ENCODE measurements around the gene MAP3K5.

The MAP3K5 gene

DNA sequence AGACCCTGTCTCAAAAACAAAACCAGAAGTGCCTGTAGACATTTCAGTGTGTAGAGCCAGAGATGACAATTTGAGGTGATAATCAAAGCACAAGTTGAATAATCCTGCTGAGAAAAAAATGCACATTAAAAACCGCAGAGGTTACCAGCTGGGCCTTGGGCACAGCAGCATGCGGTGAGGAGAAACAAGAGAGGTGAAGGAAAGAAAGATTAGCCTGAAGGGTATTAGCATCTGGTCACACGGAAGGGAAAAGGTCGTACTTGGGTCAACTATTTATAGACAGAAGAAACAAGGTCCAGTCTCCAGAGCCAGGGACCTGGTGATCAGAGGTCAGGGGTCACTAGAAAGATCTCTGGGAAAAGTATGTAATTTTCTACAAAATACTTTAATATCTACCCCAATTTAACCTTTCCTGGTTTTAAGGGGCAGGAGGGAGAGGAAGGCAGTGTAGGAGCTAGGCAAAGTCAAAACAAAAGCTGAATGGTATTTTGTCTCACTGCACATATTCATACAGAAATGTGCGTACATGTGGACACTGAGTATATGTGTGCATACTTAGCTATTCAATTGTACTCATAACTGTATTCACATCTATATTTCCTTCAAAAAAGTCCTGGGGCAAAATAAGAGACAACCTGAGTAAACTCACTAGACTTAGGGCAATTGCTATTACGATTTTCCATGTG is 252.2 kb downstream of the MAP3K5 start:
- no peak overlapping the region for H3K9ac ChIP-seq (ENCODE audit: low read length)
- peaks cover 8% of the 10 kb centered on the region for H3K27me3 ChIP-seq (replicated peaks; ENCODE audit: control insufficient read depth, insufficient read depth, low read length)
- H3K9me3 ChIP-seq (ENCODE audit: control insufficient read depth, low read length), result no peaks in the 10 kb centered on the region
- no peaks in the 10 kb centered on the region for H3K36me3 ChIP-seq (ENCODE audit: control insufficient read depth, insufficient read depth, low read length, severe bottlenecking)
- no peak overlapping the region for H3K4me3 ChIP-seq (ENCODE audit: low read length)
- DNase-seq (ENCODE audit: low read depth), result no peak
- H3K4me1 ChIP-seq (ENCODE audit: control insufficient read depth, insufficient read depth, low read length), result no peaks in the 10 kb centered on the region

GRCh38 chr6:136538836-136539235 is 253.4 kb downstream of the MAP3K5 start:
- H3K9me3 ChIP-seq (ENCODE audit: control insufficient read depth, low read length), result no peaks in the 10 kb centered on the region
- H3K36me3 ChIP-seq (ENCODE audit: control insufficient read depth, insufficient read depth, low read length, severe bottlenecking), result no peaks in the 10 kb centered on the region
- H3K9ac ChIP-seq (ENCODE audit: low read length), result no peak overlapping the region
- peaks cover 4% of the 10 kb centered on the region for H3K27me3 ChIP-seq (replicated peaks; ENCODE audit: control insufficient read depth, insufficient read depth, low read length)
- no peak for DNase-seq (ENCODE audit: low read depth)
- no peaks in the 10 kb centered on the region for H3K4me1 ChIP-seq (ENCODE audit: control insufficient read depth, insufficient read depth, low read length)
- no peak overlapping the region for H3K4me3 ChIP-seq (ENCODE audit: low read length)

DNA sequence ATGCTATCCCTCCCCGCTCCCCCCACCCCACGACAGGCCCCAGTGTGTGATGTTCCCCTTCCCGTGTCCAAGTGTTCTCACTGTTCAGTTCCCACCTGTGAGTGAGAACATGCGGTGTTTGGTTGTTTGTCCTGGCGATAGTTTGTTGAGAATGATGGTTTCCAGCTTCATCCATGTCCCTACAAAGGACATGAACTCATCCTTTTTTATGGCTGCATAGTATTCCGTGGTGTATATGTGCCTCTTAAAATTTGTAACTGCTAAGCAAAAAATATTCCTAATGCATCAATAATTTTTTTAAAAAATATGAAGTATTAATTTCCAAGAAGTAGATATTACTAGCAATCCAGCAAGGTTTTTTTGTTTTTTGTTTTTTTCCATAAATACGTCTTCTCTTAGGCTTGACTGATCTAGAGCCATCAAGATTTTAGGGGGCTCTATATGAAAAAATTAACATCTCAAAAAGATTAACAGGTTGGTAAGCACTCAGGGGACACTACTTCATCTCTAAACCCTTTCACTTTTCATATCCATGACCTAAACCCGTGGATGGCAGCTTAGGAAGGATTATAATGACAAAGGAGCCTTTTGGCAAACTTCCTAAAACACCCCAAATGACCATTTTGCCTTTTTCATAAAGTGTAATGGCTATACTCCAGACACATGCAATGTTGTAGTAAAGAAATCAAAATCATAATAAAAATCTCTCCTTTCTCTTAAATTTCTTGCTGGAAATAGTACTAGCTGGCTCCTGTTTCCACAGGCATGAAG is 256.2 kb downstream of the MAP3K5 start:
- DNase-seq (ENCODE audit: low read depth), result no peak
- H3K9ac ChIP-seq (ENCODE audit: low read length), result no peak overlapping the region
- no peaks in the 10 kb centered on the region for H3K9me3 ChIP-seq (ENCODE audit: control insufficient read depth, low read length)
- no peaks in the 10 kb centered on the region for H3K4me1 ChIP-seq (ENCODE audit: control insufficient read depth, insufficient read depth, low read length)
- H3K4me3 ChIP-seq (ENCODE audit: low read length), result no peak overlapping the region
- H3K27me3 ChIP-seq (replicated peaks; ENCODE audit: control insufficient read depth, insufficient read depth, low read length), result no peaks in the 10 kb centered on the region
- no peaks in the 10 kb centered on the region for H3K36me3 ChIP-seq (ENCODE audit: control insufficient read depth, insufficient read depth, low read length, severe bottlenecking)

DNA sequence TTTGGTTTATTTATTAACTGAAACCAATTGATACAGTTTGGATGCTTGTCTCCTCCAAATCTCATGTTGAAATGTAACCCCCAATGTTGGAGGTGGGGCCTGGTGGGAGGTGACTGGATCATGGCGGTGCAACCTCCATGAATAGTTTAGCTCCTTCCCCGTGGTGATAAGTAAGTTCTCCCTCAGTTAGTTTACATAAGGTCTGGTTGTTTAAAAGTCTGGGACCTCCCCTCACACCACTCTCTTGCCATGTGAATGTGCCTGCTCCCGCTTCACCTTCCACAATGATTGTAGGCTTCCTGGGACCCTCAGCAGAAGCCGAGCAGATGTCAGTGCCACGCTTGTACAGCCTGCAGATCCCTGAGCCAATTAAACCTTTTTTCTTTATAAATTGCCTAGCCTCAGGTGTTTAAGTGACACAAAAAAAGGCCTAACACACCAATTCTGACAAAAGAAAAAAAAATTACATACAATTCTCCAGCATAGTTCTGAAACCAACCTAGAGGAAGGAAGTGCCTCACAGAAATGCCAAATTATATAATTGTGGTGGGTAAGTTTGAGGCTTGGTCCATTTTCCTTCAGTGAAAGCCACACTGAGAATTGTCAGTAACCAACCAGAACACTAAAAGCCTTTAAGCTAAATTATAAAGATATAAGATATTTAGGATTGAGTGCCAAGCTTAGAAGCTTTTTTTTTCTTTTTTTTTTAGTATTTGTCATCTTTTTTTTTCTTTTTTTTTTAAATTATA is 257.1 kb downstream of the MAP3K5 start:
- Histone ChIP-seq H3K27me3 (replicated peaks; ENCODE audit: control insufficient read depth, insufficient read depth, low read length) (no peaks in the 10 kb centered on the region), H3K4me3 (ENCODE audit: low read length) (no peak overlapping the region), H3K36me3 (ENCODE audit: control insufficient read depth, insufficient read depth, low read length, severe bottlenecking) (no peaks in the 10 kb centered on the region), H3K9me3 (ENCODE audit: control insufficient read depth, low read length) (no peaks in the 10 kb centered on the region), H3K9ac (ENCODE audit: low read length) (no peak overlapping the region), H3K4me1 (ENCODE audit: control insufficient read depth, insufficient read depth, low read length) (no peaks in the 10 kb centered on the region)
- no peak for DNase-seq (ENCODE audit: low read depth)

DNA sequence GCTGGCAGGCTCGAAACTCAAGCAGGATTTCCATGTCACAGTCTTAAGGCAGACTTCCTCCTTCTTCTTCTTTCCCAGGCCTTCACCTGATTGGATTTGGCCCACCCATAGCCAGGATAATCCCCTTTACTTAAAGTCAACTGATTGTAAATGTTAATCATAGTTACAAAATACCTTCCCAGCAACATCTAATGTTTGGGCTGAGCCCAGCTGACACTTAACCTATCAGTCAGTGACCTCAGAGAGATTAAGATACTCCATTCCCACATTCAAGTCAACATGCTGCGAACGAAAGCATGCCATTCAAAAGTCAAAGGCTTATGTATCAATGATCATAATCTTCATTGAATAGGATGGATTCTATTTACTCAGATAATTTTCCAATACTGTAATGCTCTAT is 258.0 kb downstream of the MAP3K5 start:
- no peaks in the 10 kb centered on the region for H3K4me1 ChIP-seq (ENCODE audit: control insufficient read depth, insufficient read depth, low read length)
- no peak for DNase-seq (ENCODE audit: low read depth)
- H3K9me3 ChIP-seq (ENCODE audit: control insufficient read depth, low read length), result no peaks in the 10 kb centered on the region
- no peaks in the 10 kb centered on the region for H3K36me3 ChIP-seq (ENCODE audit: control insufficient read depth, insufficient read depth, low read length, severe bottlenecking)
- H3K27me3 ChIP-seq (replicated peaks; ENCODE audit: control insufficient read depth, insufficient read depth, low read length), result no peaks in the 10 kb centered on the region
- no peak overlapping the region for H3K9ac ChIP-seq (ENCODE audit: low read length)
- H3K4me3 ChIP-seq (ENCODE audit: low read length), result no peak overlapping the region

GRCh38 chr6:136533487-136533886 is 258.8 kb downstream of the MAP3K5 start:
- no peak overlapping the region for H3K4me3 ChIP-seq (ENCODE audit: low read length)
- H3K9ac ChIP-seq (ENCODE audit: low read length), result no peak overlapping the region
- no peaks in the 10 kb centered on the region for H3K4me1 ChIP-seq (ENCODE audit: control insufficient read depth, insufficient read depth, low read length)
- no peak for DNase-seq (ENCODE audit: low read depth)
- no peaks in the 10 kb centered on the region for H3K9me3 ChIP-seq (ENCODE audit: control insufficient read depth, low read length)
- no peaks in the 10 kb centered on the region for H3K27me3 ChIP-seq (replicated peaks; ENCODE audit: control insufficient read depth, insufficient read depth, low read length)
- H3K36me3 ChIP-seq (ENCODE audit: control insufficient read depth, insufficient read depth, low read length, severe bottlenecking), result no peaks in the 10 kb centered on the region

GRCh38 chr6:136532030-136532429 is 260.2 kb downstream of the MAP3K5 start:
- Histone ChIP-seq H3K4me1 (ENCODE audit: control insufficient read depth, insufficient read depth, low read length) (peaks cover 10% of the 10 kb centered on the region), H3K9ac (ENCODE audit: low read length) (no peak overlapping the region), H3K4me3 (ENCODE audit: low read length) (no peak overlapping the region), H3K27me3 (replicated peaks; ENCODE audit: control insufficient read depth, insufficient read depth, low read length) (no peaks in the 10 kb centered on the region), H3K9me3 (ENCODE audit: control insufficient read depth, low read length) (no peaks in the 10 kb centered on the region), H3K36me3 (ENCODE audit: control insufficient read depth, insufficient read depth, low read length, severe bottlenecking) (no peaks in the 10 kb centered on the region)
- DNase-seq (ENCODE audit: low read depth), result no peak

DNA sequence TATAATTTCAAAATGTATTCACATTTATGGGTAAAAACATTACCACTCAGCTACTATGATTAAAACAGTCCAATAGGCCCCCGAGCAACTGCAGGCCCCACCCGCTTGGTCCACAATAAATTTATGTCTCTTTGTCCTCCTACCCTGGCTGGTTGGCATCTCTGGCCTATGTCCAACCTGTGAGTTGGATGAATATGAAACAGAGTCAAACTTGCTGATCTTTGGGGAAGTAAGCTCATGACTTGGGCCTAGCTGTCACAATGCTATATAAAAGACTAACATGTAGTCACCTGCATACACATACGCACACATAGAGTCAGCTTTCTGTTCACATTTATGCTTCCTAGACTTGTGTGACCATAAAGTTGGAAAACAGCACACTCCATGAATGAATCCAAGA is 262.6 kb downstream of the MAP3K5 start:
- Histone ChIP-seq H3K4me3 (ENCODE audit: low read length) (no peak overlapping the region), H3K9ac (ENCODE audit: low read length) (no peak overlapping the region), H3K9me3 (ENCODE audit: control insufficient read depth, low read length) (no peaks in the 10 kb centered on the region), H3K4me1 (ENCODE audit: control insufficient read depth, insufficient read depth, low read length) (peaks cover 16% of the 10 kb centered on the region), H3K27me3 (replicated peaks; ENCODE audit: control insufficient read depth, insufficient read depth, low read length) (no peaks in the 10 kb centered on the region), H3K36me3 (ENCODE audit: control insufficient read depth, insufficient read depth, low read length, severe bottlenecking) (no peaks in the 10 kb centered on the region)
- no peak for DNase-seq (ENCODE audit: low read depth)

- no peak for DNase-seq (ENCODE audit: low read depth)
- H3K4me1 ChIP-seq (ENCODE audit: control insufficient read depth, insufficient read depth, low read length), result peaks cover 16% of the 10 kb centered on the region
Measured at GRCh38 chr6:136528477-136528876, 263.8 kb downstream of the MAP3K5 start.

DNA sequence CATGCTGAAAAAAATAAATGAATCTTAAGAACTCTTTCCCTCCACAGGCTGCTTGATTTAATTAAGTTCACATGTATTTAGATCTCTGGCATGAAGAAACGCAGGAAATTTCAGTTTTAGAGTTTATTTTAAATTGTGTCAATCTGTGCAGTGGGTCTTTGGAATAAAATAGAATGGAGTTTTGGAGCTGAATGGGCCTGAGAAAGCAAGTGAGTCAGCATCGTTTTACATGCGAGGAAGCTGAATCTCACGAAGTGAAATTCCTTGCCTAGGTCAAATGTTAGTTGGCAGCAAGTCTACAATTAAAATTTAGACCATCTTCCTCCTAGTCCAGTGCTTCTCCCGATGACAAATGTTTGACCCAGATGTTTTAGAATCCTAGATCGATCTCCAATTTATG is 264.4 kb downstream of the MAP3K5 start:
- H3K4me1 ChIP-seq (ENCODE audit: control insufficient read depth, insufficient read depth, low read length), result peaks cover 16% of the 10 kb centered on the region
- H3K36me3 ChIP-seq (ENCODE audit: control insufficient read depth, insufficient read depth, low read length, severe bottlenecking), result no peaks in the 10 kb centered on the region
- DNase-seq (ENCODE audit: low read depth), result no peak

More at GRCh38 chr6:136528477-136528876, 263.8 kb downstream of the MAP3K5 start:
- H3K9ac ChIP-seq (ENCODE audit: low read length), result no peak overlapping the region
- H3K9me3 ChIP-seq (ENCODE audit: control insufficient read depth, low read length), result no peaks in the 10 kb centered on the region
- no peak overlapping the region for H3K4me3 ChIP-seq (ENCODE audit: low read length)
- no peaks in the 10 kb centered on the region for H3K36me3 ChIP-seq (ENCODE audit: control insufficient read depth, insufficient read depth, low read length, severe bottlenecking)
- no peaks in the 10 kb centered on the region for H3K27me3 ChIP-seq (replicated peaks; ENCODE audit: control insufficient read depth, insufficient read depth, low read length)

DNA sequence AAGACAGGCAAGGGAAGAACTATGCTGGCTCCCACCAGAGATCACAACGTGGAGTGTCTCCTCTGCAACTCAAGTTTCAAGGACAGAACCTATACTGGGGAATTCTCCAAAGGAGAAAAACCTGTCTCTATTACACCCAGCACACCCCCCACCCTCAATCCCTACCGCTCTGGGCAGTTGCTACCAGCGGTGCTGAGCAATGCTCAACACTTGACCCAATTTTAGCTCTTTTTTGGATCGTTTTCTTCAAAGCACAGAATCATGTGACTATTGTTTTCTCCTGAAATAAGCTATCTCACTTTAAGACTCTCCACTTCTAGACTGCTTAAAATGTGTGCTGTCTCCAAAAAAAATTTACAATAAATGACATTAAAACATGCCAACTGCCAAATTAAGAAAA is 265.3 kb downstream of the MAP3K5 start:
- Histone ChIP-seq H3K4me1 (ENCODE audit: control insufficient read depth, insufficient read depth, low read length) (peaks cover 16% of the 10 kb centered on the region), H3K4me3 (ENCODE audit: low read length) (no peak overlapping the region), H3K36me3 (ENCODE audit: control insufficient read depth, insufficient read depth, low read length, severe bottlenecking) (no peaks in the 10 kb centered on the region), H3K27me3 (replicated peaks; ENCODE audit: control insufficient read depth, insufficient read depth, low read length) (no peaks in the 10 kb centered on the region), H3K9me3 (ENCODE audit: control insufficient read depth, low read length) (no peaks in the 10 kb centered on the region), H3K9ac (ENCODE audit: low read length) (peak overlapping the region; percentile 21)
- no peak for DNase-seq (ENCODE audit: low read depth)

More for the DNA sequence above, 264.4 kb downstream of the MAP3K5 start:
- no peak overlapping the region for H3K4me3 ChIP-seq (ENCODE audit: low read length)
- no peaks in the 10 kb centered on the region for H3K9me3 ChIP-seq (ENCODE audit: control insufficient read depth, low read length)
- peak overlapping the region; percentile 21 for H3K9ac ChIP-seq (ENCODE audit: low read length)
- H3K27me3 ChIP-seq (replicated peaks; ENCODE audit: control insufficient read depth, insufficient read depth, low read length), result no peaks in the 10 kb centered on the region

Data from adipocyte (in vitro differentiated cells).